HG03045 (cell line): ENCODE results near the gene PCDHGC5.

Source experiments
- ATAC-seq: cut with Tn5 transposase; IDR thresholded peaks from one replicate; pipeline ENCODE4 v1.9.1; 2021; ENCODE audit warnings: mild to moderate bottlenecking, moderate library complexity; ENCODE audit not compliant: unreplicated experiment

Gene PCDHGC5

DNA sequence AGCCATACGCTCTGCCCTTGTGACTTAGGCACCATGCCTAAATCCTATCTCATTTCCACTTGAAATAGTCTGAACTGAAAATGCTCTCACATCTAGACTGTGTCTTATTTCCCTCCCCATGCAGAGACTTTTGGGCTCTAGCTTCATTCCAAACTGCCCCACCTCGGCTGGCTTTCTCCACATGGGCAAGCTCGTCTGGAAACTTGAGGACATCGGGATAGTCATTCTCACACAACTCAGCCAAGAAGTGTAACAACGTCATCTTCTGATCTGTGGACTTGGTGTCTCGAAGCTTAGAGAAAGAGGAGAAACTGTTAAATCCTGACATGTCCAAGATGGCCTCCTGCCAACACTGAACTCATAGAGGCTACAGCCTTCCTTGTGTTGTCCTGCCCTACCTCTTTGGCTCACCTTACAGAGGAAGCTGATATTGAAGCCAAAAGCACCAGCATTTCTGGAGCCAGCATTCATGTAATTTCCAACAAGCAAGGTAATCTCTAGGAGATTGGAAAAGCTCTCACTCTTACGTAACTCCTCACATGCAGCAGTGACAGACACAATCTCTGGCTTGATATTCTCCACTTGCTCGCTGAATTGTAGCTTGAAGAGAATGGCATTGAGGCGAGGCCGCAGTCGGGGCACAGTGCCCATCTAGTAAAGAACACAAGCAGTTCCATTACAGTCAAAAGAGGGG, 39.6 kb downstream of the PCDHGC5 start:
- no peak for ATAC-seq

DNA sequence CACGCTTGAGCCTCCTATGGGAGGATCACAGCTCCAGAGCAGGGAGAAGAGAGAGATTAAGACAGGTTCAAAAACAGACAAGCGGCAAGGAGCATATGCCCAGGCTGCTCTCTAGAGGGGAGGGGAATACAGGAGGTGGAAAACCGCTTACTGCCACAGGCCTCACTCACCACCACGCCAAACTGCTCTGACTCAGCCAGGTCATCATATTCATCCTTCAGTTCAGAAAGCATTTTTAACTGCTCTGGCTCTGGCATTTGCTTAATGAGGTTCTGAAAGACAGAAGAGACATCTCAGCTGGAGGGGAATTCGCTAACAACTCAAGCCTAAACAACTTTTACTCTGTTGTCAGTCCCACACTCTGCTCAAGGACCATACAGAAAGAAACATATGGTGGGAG, 40.1 kb downstream of the PCDHGC5 start:
- ATAC-seq, result peak; percentile 58

DNA sequence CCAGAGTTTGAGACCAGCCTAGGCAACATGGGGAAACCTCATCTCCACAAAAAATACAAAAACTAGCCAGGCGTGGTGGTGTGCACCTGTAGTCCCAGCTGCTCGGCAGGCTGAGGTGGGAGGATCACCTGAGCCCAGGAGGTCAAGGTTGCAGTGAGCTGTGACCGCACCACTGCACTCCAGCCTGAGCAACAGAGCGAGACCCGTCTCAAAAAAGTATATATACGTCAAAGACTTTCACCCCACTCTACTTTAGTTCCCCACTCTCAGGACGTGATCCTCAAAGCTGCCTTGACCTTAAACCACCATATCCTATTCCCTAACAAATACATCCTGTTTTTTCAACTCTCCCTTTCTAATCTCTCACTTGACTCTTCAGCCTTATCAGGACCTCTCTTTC, 41.0 kb downstream of the PCDHGC5 start:
- ATAC-seq, result no peak

DNA sequence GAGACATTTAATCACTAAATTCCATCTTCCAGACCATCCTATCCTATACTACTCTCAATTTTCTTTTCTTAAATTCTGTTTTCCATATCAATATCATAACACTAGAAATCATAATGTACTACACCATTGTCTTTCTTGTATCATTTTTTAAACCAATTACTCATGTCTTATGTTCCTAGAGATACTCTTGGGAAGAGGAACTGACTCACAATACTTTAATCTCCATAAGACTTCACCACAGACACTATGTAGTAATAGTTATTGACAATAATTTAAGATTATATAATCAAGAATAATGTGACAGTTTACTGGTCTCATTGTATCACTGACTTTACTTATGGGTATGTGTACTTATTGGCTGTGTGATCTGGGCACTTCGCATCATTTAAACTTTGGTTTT, 43.8 kb downstream of the PCDHGC5 start:
- ATAC-seq, result no peak

DNA sequence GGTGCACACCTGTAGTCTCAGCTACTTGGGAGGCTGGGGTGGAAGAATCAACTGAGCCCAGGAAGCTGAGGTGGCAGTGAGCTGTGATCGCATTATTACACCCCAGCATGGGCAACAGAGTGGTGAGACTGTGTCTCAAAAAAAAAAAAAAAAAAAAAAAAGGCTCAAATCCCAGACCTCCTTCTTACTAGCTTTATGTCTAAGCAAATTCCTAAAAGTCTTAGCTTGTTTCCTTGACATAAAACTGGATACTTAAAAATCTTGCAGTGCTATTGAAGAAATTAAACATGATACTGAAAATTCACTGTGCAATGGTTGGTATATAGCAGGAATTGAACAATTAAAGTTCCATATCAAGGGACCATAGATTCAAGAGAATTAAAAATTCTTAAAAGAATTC, 45.0 kb downstream of the PCDHGC5 start:
- no peak for ATAC-seq

DNA sequence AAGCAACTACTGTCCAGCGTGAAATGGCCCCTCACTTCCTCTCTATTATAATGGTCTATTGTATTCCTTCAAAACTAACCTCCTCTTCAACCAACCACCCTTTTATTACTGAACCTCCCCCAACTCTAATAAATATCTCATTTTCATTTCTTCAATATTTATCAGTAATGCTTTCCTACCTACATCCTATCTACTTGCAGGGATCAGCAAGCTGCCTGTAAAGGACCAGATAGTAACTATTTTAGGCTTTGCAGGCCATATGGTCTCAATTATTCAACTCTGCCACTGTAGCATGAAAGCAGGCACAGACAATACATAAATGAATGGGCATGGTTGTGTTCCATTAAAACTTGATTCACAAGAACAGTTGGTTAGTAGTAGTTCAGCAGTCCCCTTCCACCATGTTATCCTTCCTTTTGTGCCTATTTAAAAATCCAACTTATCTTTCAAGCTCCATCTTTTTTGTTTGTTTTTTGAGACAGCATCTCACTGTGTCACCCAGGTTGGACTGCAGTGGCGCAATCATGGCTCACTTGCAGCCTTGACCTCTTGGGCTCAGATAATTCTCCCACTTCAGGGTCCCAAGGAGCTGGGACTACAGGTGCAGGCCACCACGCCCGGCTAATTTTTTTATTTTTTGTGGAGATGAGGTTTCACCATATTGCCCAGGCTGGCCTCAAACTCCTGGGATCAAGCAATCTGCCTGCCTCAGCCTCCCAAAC, 45.8 kb downstream of the PCDHGC5 start:
- ATAC-seq, result no peak
